ENCODE measurements around the gene ATXN10. TPM values are rescaled to one million over a fixed set of nuclear protein-coding genes. Genes with fewer than 3 reads are reported as not detected.

The ATXN10 gene
- total and polyA plus RNA-seq, 2 of the 13 experiments (the other 11 are each of a cell fraction or from before 2014, with no cell fraction given), result 60.1 to 194 TPM

DNA sequence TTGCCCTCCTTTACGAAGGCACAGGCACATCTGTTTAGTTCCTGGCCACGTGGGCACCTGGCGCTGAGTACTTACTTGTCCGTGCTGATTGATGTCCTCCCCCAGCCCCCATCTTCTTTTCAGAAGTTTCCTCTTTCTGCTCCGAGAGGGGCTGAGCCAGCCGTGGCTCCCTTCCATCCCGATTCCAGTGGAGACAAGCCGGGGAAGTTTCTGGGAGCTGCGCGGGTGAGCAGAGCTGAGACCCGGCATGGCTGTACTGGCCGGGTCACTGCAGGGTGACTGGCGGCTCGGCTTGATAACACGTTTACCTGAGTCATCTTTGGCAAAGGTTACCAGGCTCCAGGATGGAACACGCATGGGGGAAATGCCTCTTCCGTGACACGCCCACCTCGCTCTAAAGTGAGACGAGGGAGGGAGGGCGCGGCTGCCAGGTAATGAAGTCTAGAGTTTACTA lies 45.4 kb upstream of the ATXN10 start (continued):
- TF ChIP-seq ZBTB40 (IDR thresholded peaks at IDR 0.05) (no peak), ZBTB40 (CRISPR knock-in tag; IDR thresholded peaks at IDR 0.05) (no peak), NFE2L2 (IDR thresholded peaks at IDR 0.05; ENCODE audit: low read length) (peak; percentile 33; the same call in 1 of the 2 replicates), ZBTB38 (CRISPR knock-in tag; IDR thresholded peaks at IDR 0.05) (peak; percentile 39; the same call in 1 of the 2 replicates), ZNF562 (CRISPR knock-in tag; IDR thresholded peaks at IDR 0.05; ENCODE audit: borderline replicate concordance) (no peak), MXI1 (IDR thresholded peaks at IDR 0.05; ENCODE audit: borderline replicate concordance, low read depth, low read length) (peak; percentile 45; the same call in 1 of the 3 replicates), TP53 (CRISPR knock-in tag; conservative IDR thresholded peaks at IDR 0.05) (no peak), KLF9 (CRISPR knock-in tag; IDR thresholded peaks at IDR 0.05; ENCODE audit: low read depth) (0 out of 2 replicates have a peak, but pooled peaks have one; percentile 44)
- TF ChIP-seq, protein P1, sequence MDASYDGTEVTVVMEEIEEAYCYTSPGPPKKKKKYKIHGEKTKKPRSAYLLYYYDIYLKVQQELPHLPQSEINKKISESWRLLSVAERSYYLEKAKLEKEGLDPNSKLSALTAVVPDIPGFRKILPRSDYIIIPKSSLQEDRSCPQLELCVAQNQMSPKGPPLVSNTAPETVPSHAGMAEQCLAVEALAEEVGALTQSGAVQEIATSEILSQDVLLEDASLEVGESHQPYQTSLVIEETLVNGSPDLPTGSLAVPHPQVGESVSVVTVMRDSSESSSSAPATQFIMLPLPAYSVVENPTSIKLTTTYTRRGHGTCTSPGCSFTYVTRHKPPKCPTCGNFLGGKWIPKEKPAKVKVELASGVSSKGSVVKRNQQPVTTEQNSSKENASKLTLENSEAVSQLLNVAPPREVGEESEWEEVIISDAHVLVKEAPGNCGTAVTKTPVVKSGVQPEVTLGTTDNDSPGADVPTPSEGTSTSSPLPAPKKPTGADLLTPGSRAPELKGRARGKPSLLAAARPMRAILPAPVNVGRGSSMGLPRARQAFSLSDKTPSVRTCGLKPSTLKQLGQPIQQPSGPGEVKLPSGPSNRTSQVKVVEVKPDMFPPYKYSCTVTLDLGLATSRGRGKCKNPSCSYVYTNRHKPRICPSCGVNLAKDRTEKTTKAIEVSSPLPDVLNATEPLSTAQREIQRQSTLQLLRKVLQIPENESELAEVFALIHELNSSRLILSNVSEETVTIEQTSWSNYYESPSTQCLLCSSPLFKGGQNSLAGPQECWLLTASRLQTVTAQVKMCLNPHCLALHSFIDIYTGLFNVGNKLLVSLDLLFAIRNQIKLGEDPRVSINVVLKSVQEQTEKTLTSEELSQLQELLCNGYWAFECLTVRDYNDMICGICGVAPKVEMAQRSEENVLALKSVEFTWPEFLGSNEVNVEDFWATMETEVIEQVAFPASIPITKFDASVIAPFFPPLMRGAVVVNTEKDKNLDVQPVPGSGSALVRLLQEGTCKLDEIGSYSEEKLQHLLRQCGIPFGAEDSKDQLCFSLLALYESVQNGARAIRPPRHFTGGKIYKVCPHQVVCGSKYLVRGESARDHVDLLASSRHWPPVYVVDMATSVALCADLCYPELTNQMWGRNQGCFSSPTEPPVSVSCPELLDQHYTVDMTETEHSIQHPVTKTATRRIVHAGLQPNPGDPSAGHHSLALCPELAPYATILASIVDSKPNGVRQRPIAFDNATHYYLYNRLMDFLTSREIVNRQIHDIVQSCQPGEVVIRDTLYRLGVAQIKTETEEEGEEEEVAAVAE (CRISPR knock-in tag; IDR thresholded peaks at IDR 0.05; ENCODE audit: borderline replicate concordance), result no peak
- TF ChIP-seq, protein P2, sequence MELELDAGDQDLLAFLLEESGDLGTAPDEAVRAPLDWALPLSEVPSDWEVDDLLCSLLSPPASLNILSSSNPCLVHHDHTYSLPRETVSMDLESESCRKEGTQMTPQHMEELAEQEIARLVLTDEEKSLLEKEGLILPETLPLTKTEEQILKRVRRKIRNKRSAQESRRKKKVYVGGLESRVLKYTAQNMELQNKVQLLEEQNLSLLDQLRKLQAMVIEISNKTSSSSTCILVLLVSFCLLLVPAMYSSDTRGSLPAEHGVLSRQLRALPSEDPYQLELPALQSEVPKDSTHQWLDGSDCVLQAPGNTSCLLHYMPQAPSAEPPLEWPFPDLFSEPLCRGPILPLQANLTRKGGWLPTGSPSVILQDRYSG (CRISPR knock-in tag; IDR thresholded peaks at IDR 0.05), result no peak

Data from HepG2 (cell line).